Measurements from ENCODE around the gene GSTT2B.
"Not testable (repeated sequence)": the region's sequence is repeated elsewhere in the genome, so short reads cannot be mapped to it uniquely, and the experiment has no call there.

Gene GSTT2B

DNA sequence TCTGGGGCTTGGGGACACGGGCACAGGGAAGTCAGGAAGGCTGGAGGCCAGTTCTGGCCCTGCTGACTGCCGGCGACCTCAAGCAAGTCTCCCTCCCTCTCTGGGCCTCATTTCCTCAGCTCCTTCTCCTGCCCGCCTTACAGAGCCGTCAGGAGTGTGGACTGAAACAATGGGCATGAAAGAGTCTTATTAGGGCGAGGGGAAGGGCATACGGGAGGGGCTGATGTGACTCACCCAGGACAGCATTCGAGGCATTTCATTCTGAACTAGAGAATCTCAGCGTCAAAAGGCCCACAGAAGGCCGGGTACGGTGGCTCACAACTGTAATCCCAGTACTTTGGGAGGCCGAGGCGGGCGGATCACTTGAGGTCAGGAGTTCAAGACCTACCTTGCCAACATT lies 20.8 kb downstream of the GSTT2B start:
- DNase-seq (ENCODE audit: low spot score): not testable (repeated sequence)

DNA sequence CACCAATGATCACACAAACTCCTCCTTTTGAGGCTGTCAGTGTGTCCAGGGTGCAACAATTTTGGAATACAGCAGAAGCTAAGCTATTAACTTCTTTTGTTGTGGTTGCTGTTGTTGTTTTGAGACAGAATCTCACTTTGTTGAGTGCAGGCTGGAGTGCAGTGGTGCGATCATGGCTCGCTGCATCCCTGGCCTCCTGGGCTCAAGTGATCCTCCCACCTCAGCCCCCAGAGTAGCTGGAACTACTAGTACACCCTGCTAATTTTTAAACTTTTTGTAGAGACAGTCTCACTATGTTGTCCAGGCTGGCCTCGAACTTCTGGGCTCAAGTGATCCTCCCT lies 22.0 kb downstream of the GSTT2B start:
- no peak for DNase-seq (ENCODE audit: low spot score)

DNA sequence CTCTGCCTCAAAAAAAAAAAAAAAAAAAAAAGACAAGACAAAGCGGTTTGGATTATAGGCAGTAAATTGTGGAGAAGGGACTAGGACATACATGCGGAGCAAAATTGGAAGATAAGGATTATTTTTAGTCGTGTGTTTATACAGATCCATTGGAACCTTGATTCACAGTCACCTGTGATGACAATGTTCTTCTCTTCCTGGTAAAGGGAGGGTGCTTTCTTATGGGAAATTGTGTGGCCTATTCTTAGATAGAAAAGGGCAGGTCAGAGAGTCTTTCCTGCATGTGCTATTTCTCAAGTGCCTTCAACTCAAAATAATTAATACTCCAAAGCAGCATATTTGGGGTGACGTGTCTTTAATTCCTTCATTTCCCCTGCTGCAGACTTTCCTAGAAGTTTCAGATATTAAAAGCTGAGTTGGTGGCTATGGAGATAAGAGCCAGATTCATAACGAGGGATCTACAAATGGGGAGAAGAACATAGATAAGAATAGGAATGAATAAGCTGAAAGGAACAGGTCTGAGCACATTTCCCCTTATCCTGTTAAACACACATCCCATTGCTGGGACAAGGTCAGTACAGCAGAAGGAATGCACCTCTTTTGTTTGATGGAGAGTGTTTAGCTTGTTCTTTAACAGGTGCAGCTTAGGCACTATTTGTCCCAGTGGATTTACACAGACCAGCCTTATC lies 22.5 kb downstream of the GSTT2B start:
- DNase-seq (ENCODE audit: low spot score): no peak

DNA sequence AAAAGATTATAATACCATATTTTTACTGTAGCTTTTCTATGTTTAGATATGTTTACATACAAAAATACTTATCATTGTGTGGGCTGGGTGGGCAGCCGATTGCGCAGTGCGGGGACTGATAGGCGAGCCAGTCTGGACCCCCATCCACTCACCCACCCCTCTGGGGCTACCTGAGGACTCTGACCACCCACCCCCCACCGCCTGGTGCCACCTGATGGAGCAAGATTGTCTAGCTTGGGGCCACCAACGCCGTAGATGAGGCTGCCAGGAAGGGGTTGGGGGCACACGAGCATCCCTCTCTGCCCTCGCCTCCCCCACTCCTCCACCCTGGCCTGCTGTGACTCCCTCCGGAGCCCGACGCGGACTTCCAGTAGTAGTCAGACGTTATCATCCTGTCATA lies 34.4 kb downstream of the GSTT2B start:
- no peak for DNase-seq (ENCODE audit: low spot score)

DNA sequence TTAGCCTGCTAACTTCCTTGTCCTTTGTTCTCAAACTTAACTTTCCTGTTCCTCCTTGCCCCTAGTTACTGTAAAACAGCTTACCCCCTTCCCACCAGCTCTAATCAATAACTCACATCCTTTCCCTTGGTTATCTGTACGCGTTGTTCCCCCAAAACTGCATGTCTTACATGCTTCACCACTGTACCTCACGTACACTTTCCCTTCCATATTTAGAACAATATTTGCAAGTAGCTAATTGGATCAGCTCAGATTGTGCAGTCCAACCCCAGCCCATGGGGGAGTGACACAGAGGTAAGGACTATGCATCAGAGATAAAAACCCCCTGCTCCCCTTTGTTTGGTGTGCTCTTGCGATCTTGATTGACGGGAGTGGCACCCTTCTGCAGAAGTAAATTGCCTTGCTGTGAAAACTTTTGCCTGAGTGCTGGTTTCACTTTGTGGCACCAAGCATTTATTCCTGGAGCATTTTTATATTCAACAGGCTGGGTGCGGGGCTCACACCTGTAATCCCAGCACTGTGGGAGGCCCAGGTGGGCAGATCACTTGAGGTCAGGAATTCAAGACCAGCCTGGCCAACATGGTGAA lies 35.9 kb downstream of the GSTT2B start:
- DNase-seq (ENCODE audit: low spot score): no peak

DNA sequence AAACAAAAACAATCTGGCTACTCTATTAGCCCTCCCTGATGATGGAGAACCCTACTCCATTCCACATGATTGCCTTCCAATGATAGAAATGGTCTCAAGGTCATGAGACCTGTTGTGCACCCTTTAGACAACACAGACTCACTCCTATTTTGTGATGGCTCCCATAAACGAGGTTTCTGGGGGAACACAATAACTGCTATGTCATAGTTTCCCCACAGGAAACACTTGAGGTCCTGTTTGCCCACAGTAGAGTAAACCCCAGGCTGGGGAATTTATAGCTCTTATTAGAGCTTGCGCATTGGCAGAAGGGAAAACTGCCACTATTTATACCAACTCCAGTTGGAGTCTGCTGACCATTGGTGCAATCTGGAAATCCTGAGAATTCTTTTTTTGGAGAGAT lies 38.1 kb downstream of the GSTT2B start:
- no peak for DNase-seq (ENCODE audit: low spot score)

DNA sequence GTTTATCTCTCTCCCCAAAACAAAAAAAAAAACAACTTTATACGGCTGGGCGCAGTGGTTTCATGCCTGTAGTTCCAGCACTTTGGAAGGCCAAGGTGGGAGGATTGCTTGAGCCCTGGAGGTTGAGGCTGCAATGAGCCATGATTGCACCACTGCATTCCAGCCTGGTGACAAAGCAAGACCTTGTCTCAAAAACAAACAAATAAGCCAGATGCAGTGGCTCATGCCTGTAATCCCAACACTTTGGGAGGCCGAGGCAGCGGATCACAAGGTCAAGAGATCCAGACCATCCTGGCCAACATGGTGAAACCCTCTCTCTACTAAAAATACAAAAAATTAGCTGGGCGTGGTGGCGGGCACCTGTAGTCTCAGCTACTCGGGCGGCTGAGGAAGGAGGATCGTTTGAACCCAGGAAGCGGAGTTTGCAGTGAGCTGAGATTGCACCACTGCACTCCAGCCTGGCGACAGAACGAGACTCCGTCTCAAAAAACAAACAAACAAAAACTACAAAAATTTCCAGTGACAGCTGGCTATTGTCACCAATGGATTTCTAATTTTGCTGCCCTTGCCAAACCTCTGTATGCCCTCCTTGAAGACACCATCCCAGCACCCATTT lies 39.3 kb downstream of the GSTT2B start:
- not testable (repeated sequence) for DNase-seq (ENCODE audit: low spot score)

DNA sequence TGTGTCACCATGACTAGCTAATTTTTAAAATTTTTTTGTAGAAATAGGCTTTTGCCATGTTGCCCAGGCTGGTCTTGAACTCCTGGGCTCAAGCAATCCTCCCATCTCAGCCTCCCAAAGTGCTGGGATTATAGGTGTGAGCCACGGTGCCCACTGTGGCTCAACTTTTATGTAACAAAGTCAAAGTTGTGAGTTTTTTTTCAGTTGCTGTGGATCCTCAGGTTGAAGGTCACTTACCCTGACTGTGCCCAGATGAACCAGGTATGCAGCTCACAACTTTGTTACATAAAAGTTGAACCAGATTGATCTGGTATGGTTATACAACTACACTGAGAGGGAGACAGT lies 40.8 kb downstream of the GSTT2B start:
- DNase-seq (ENCODE audit: low spot score): not testable (repeated sequence)

DNA sequence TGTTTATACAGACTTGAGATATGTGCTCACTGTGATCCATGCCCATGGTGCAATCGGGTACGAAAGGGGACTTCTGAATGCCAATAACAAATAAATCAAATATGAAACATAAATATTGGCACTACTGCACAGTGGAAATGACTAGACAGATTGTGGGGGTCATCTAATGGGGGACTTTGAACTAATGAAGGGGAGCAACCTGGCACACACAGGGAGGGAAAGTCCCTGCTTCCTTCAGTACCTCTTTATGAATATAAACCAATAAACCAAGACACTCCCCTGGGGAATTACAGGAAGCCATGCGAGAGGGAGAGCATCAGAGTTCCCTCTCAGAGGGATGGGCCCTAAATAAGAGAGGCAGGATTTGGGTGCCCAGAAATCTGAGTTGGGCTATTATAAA lies 45.7 kb downstream of the GSTT2B start:
- DNase-seq (ENCODE audit: low spot score): no peak

DNA sequence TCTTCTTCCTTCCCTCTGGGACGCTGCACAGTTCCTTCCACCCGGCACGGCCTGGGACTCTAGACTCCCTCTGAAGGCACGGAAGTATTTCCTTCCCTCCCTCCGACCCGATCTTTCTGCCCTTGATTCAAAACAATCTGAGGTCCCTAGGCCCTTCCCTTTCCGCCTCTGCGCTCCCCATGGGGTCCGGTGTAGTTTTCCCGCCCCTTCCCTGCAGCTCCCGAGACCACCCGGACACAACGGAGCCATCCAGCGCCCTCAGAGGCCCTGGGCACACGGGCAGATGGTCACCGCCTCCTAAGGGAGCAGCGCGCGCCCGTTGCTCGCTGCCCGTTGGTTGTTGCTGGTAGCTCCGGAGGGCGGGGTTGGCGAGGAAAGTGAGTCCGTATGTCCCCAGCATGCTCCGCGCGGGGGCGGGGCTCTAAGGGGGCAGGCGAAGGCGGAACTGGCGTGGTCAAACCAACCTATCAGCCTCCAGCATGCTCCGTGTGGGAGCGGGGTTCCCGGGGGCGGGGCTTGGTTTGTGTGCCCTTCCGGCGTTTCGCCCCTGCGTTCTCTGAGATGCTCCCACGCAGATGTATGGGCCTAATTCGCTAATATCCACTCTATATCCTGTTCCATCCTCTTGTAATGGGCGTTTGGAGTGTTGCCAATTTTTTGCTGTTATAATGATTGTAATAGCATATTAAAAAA lies 47.2 kb downstream of the GSTT2B start:
- DNase-seq (ENCODE audit: low spot score): peak; percentile 99

DNA sequence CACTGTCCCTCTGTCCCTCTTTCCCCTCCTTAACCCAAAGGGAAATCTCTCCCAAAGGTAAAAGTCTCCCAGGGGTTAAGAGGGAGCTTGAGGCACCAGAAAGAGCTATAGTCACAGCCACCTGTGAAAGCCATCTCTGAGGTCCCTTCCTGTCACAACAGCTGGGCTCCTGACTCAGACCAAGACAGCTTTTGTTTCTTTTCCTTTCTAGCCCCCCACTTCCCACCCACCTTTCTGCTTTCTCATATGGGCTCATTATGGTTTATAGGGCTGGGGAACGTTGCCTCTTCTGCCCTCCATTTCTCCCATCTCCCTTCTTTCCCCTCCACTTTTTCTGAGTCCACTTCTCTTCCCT lies 47.7 kb downstream of the GSTT2B start:
- DNase-seq (ENCODE audit: low spot score): no peak

DNA sequence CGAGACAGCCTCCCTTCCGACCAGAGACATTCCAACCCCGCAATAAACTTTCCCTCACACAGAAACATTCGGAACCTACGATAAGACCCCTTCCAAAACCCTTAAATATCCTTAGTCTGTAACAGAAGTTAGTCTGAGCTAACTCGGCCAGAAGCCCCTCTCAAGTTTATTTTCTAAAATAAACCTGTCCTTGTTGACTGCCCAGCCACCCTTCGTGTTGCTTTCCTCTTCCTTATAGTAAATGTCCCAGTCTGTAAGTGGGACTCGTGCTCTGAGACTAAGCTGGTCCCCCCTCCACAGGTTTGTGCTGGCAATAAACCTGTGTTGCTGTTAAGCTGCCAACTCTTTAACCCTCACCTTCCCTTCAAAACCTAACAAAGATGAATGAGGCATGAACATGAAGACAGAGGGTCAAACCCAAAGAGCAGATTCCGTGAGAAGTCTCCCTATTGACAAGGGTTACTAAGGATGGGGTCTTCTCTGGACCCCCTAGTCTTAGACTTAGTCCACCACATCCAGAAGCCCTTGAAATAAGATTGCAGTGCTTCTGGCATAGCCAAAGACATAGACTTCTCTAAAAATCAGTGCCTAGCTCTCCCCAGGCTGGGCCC lies 48.6 kb downstream of the GSTT2B start:
- no peak for DNase-seq (ENCODE audit: low spot score)

DNA sequence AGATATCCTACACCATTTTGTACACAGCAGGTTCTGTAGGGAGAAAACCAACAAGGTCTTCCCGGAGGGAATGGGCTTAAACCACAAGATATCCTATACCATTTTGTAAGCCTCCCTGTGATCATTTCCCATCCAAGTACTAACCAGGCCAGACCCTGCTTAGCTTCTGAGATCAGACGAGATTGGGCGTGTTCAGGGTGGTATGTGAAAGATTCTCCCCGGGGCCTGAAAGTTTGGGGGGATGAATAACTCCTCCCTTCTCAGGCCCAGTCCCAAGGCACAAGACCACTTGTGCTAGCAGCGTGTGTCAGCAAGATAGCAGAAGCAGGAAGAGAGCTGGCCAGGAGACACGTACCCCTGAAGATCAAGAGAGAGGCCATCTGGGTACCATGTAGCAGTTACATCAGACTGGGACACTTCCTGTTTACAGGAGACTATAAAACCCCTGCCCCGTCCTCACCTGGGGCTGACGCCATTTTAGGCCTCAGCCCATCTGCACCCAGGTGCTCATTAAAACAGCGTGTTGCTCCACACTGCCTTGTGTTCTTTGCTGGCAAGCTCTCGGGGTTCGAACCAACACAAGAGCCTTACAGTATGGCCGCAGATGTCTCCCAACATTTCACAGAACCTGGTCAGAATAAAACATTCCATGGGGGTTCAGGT lies 49.5 kb downstream of the GSTT2B start:
- no peak for DNase-seq (ENCODE audit: low spot score)

DNA sequence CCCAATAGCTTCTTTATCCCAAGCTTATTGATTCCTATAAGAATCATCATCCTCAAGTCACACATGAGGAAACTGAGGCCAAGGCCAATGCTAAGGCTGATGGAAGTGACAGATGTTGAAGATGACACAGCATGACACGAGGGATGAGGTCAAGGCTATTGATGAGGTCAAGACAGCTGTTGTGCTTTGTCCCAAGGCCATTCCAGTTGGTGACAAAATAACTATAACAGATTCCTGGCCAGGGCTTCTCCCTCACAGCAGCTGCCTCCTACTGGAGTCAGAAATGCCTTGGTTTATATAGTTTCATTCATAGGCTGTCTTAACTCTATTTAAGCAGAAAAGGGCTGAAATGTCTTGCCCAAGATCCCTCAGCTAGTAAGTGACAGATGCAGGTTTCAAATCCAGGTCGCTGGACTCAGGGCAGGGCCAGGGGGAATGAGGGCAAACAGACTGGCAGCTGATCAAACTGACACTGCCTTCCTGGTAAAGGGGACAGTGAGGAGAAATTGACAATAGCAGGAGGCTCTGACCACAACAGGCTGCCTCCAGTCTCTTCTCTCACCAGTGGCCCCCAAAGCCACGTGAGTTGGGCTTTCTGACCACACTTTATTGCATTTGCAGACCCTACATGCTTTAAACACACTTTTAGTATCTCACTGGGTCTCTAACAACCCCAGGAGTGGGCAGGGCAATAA lies 50.4 kb downstream of the GSTT2B start:
- no peak for DNase-seq (ENCODE audit: low spot score)

DNA sequence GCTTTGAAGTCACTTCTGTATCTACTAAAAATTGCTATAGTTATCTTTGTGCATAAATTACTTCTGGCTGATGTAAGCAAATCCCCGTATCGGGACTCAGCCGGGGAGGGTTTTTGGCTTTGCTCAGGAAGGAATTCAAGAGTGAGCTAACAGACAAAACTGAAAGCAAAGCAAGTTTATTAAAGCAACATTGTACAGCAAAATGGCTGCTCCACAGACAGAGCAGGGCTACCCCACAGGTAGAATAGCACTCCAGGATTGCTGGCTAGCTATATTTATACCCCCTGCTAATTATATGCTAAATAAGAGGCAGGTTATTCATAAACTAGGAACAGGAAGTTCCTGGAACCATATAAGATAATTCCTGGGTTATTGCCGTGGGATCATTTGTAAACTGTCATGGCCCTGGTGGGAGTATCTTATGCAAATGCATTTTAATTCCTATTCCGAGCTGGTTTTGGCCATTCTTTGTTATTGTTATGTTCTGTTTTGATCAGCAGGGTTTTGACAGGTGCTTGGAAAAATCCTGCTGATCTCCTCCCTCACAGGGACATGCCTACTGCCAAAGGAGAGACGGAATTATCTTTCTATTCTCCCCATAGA lies 51.6 kb downstream of the GSTT2B start:
- DNase-seq (ENCODE audit: low spot score): no peak

DNA sequence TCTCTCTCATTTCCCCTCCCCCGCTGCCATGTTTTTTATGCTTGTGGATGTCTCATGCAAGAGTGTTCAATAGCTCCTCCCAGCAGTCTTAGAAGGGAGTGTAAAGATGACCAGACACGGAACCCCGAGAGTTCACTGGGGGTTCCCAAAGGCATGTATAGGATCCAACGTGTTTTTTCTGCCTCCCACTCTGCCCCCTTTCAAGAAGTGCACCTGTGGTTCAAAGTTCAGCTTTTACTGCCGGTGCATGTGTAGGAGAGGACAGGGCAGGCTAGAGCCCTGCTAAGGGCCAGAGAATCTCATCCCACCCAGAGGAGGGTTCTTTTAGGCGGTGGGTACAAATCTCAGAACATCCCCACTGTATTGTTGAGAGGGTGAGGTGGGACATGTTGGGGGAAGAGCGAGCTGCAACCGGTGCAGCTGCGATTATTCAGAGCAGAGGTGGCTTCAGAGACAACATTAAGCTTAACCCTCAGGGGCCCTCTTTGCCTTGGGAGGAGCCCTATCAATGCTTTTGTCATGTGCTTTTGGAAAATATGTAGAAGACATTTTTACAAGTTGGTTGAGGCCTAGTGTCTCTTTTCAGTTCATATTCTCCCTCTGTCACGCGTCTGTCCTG lies 52.3 kb downstream of the GSTT2B start:
- no peak for DNase-seq (ENCODE audit: low spot score)

DNA sequence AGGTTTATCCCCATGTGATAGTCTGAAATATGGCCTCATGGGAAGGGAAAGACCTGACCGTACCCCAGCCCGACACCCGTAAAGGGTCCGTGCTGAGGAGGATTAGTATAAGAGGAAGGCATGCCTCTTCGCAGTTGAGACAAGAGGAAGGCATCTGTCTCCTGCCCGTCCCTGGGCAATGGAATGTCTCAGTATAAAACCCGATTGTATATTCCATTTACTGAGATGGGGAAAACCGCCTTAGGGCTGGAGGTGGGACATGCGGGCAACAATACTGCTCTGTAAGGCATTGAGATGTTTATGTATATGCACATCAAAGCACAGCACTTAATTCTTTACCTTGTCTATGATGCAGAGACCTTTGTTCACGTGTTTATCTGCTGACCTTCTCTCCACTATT lies 53.6 kb downstream of the GSTT2B start:
- DNase-seq (ENCODE audit: low spot score): not testable (repeated sequence)

Measured in kidney tubule cell (primary cell).